HCT116 (cell line): ENCODE results near the gene SEMA3F.

Experiments used
- CTCF ChIP-seq, 3 experiments: fragments of 200-600 bp in 1 of 3; sonication (generic) in 1 of 3; IDR thresholded peaks in 2 of 3; conservative IDR thresholded peaks in 1 of 3; 2 replicates each; pipeline ENCODE4 v1.5.1; 2012 to 2017; ENCODE audit warnings: low read depth in 2 of 3, low read length in 2 of 3, antibody characterized with exemption in 1 of 3, borderline replicate concordance in 1 of 3, control low read depth in 1 of 3, mild to moderate bottlenecking in 1 of 3, mixed read lengths in 1 of 3, mixed run types in 1 of 3, moderate library complexity in 1 of 3; ENCODE audit not compliant: insufficient read depth in 1 of 3
- EGR1 ChIP-seq: IDR thresholded peaks from 2 replicates; pipeline ENCODE4 v1.6.1; 2012; ENCODE audit warnings: low read depth
- EZH2 ChIP-seq: fragments of 200-600 bp; sonication (generic); IDR thresholded peaks from 2 replicates; pipeline ENCODE4 v1.6.1; 2017; ENCODE audit warnings: antibody characterized with exemption, mixed run types
- MAX ChIP-seq: IDR thresholded peaks from 2 replicates; pipeline ENCODE4 v1.6.1; 2012
- POLR2A ChIP-seq: IDR thresholded peaks from 2 replicates; pipeline ENCODE4 v1.7.0; 2011; ENCODE audit warnings: borderline replicate concordance; ENCODE audit not compliant: insufficient read depth, insufficient read length; ENCODE audit errors: extremely low read depth
- ZBTB33 ChIP-seq: IDR thresholded peaks from 2 replicates; pipeline ENCODE4 v1.6.1; 2011; ENCODE audit warnings: mild to moderate bottlenecking, low read length, moderate library complexity; ENCODE audit not compliant: insufficient replicate concordance; ENCODE audit errors: extremely low read depth
- ZNF274 ChIP-seq: fragments of 200-500 bp; sonication (Bioruptor generic); IDR thresholded peaks from 2 replicates; pipeline ENCODE4 v1.6.1; 2014; ENCODE audit warnings: mild to moderate bottlenecking, low read depth, low read length, inconsistent platforms
- TF ChIP-seq, protein P1 (sequence below): IDR thresholded peaks from 2 replicates; pipeline ENCODE4 v1.6.1; 2012; ENCODE audit warnings: low read depth

- TF ChIP-seq EZH2 (no peak), POLR2A (no peak), EGR1 (no peak), ZBTB33 (no peak), CTCF (IDR thresholded peaks at IDR 0.05 in 2 of 3, conservative IDR thresholded peaks at IDR 0.05 in 1 of 3; ENCODE audit: borderline replicate concordance in 1 of 3, insufficient read depth in 1 of 3, low read depth in 2 of 3, low read length in 2 of 3) (no peak), ZNF274 (no peak), MAX (no peak)
- TF ChIP-seq, protein P1, sequence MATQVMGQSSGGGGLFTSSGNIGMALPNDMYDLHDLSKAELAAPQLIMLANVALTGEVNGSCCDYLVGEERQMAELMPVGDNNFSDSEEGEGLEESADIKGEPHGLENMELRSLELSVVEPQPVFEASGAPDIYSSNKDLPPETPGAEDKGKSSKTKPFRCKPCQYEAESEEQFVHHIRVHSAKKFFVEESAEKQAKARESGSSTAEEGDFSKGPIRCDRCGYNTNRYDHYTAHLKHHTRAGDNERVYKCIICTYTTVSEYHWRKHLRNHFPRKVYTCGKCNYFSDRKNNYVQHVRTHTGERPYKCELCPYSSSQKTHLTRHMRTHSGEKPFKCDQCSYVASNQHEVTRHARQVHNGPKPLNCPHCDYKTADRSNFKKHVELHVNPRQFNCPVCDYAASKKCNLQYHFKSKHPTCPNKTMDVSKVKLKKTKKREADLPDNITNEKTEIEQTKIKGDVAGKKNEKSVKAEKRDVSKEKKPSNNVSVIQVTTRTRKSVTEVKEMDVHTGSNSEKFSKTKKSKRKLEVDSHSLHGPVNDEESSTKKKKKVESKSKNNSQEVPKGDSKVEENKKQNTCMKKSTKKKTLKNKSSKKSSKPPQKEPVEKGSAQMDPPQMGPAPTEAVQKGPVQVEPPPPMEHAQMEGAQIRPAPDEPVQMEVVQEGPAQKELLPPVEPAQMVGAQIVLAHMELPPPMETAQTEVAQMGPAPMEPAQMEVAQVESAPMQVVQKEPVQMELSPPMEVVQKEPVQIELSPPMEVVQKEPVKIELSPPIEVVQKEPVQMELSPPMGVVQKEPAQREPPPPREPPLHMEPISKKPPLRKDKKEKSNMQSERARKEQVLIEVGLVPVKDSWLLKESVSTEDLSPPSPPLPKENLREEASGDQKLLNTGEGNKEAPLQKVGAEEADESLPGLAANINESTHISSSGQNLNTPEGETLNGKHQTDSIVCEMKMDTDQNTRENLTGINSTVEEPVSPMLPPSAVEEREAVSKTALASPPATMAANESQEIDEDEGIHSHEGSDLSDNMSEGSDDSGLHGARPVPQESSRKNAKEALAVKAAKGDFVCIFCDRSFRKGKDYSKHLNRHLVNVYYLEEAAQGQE: no peak
Observed at GRCh38 chr3:50186096-50186495, 31.0 kb downstream of the SEMA3F start.
